ENCODE data around the gene IL1RAP.

IL1RAP gene

DNA sequence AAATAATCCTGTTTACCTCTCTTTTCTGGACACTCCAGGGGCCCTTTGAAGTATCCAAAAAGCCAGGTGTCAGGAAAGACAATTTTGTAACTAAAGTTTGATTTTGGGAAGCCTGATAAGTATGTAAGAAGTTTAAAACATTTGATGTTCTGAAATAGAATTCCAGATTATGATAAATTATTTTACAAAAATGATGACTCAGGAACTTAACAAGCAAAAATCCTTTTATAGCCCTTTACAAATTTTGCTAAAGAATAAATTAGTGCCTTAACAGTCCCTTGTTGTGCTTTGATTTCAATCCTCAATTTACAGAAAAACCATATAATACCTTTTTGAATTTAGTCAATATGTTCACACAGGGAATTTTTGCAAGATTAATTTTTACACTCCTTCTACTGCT is 38.1 kb downstream of the IL1RAP start:
- H3K36me3 ChIP-seq (ENCODE audit: insufficient read depth), result no peaks in the 10 kb centered on the region
- TF ChIP-seq CTCF (conservative IDR thresholded peaks at IDR 0.05; ENCODE audit: low read depth, low read length), result no peak
- H4K20me1 ChIP-seq (ENCODE audit: insufficient read depth), result no peaks in the 10 kb centered on the region
- H3K4me1 ChIP-seq (ENCODE audit: low read depth, poor library complexity, severe bottlenecking), result peaks cover 2% of the 10 kb centered on the region
- no peak overlapping the region for H3K9ac ChIP-seq
- no peak overlapping the region for H2AFZ ChIP-seq (ENCODE audit: low read depth)
- H3K27me3 ChIP-seq (ENCODE audit: insufficient read depth, low read depth), result no peaks in the 10 kb centered on the region
- no peak overlapping the region for H3K27ac ChIP-seq
- H3K79me2 ChIP-seq (ENCODE audit: insufficient read depth, low read depth), result no peaks in the 10 kb centered on the region
- no peak overlapping the region for H3K4me2 ChIP-seq
- no peak overlapping the region for H3K4me3 ChIP-seq (IDR thresholded peaks at IDR 0.05; ENCODE audit: insufficient read depth, low read depth, low read length)

- Histone ChIP-seq H3K36me3 (ENCODE audit: insufficient read depth) (no peaks in the 10 kb centered on the region), H3K9ac (no peak overlapping the region), H3K4me2 (no peak overlapping the region), H4K20me1 (ENCODE audit: insufficient read depth) (no peaks in the 10 kb centered on the region), H2AFZ (ENCODE audit: low read depth) (no peak overlapping the region), H3K27me3 (ENCODE audit: insufficient read depth, low read depth) (no peaks in the 10 kb centered on the region), H3K79me2 (ENCODE audit: insufficient read depth, low read depth) (no peaks in the 10 kb centered on the region), H3K4me1 (ENCODE audit: low read depth, poor library complexity, severe bottlenecking) (peaks cover 13% of the 10 kb centered on the region), H3K27ac (no peak overlapping the region), H3K4me3 (IDR thresholded peaks at IDR 0.05; ENCODE audit: insufficient read depth, low read depth, low read length) (no peak overlapping the region)
- TF ChIP-seq CTCF (conservative IDR thresholded peaks at IDR 0.05; ENCODE audit: low read depth, low read length), result no peak
Measured at GRCh38 chr3:190552969-190553759, 39.3 kb downstream of the IL1RAP start.

DNA sequence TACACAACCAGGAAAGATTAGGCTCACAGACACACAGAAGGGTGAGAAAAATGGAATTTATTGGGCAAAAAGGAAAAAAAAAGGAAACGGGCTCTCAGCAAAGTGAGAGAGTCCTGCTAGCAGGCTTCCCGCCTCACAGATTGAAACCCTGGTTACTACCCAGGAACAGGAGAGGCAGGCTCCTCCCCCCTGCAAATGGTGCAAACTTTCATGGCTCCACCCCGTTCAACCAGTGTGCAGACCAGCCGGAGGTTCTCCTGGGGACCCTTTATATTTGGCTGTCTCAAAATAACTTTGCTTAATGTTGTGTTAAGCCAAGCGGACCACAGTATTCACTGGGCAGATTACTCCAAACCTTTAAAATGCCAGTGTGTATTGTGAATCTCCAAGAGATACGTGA is 40.3 kb downstream of the IL1RAP start:
- no peaks in the 10 kb centered on the region for H3K79me2 ChIP-seq (ENCODE audit: insufficient read depth, low read depth)
- no peak overlapping the region for H3K4me2 ChIP-seq
- no peaks in the 10 kb centered on the region for H3K27me3 ChIP-seq (ENCODE audit: insufficient read depth, low read depth)
- no peak overlapping the region for H3K27ac ChIP-seq
- no peak overlapping the region for H3K4me3 ChIP-seq (IDR thresholded peaks at IDR 0.05; ENCODE audit: insufficient read depth, low read depth, low read length)
- H3K9ac ChIP-seq, result no peak overlapping the region
- no peaks in the 10 kb centered on the region for H4K20me1 ChIP-seq (ENCODE audit: insufficient read depth)
- no peak for TF ChIP-seq CTCF (conservative IDR thresholded peaks at IDR 0.05; ENCODE audit: low read depth, low read length)
- no peak overlapping the region for H2AFZ ChIP-seq (ENCODE audit: low read depth)
- peaks cover 23% of the 10 kb centered on the region for H3K4me1 ChIP-seq (ENCODE audit: low read depth, poor library complexity, severe bottlenecking)
- no peaks in the 10 kb centered on the region for H3K36me3 ChIP-seq (ENCODE audit: insufficient read depth)

DNA sequence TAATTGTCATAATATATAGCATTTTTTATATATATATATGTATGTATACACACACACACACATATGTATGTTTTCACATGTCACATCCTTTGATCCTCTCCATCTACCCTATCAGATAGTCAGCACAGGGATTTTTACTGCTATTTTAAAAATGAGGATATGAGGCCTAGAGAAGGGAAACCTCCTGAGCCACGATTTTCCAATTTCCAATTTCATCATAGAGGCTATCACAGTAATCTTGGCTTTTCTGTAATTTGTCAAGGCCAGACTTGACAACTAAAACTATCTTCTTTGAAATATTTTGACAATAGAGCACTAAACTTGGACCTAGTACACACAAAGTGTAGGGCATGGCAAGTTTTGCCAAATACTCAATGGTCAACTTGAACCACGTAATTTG is 42.5 kb downstream of the IL1RAP start:
- no peak overlapping the region for H3K9ac ChIP-seq
- no peak overlapping the region for H3K4me3 ChIP-seq (IDR thresholded peaks at IDR 0.05; ENCODE audit: insufficient read depth, low read depth, low read length)
- no peaks in the 10 kb centered on the region for H3K27me3 ChIP-seq (ENCODE audit: insufficient read depth, low read depth)
- no peak for TF ChIP-seq CTCF (conservative IDR thresholded peaks at IDR 0.05; ENCODE audit: low read depth, low read length)
- H3K27ac ChIP-seq, result no peak overlapping the region
- H4K20me1 ChIP-seq (ENCODE audit: insufficient read depth), result no peaks in the 10 kb centered on the region
- H3K36me3 ChIP-seq (ENCODE audit: insufficient read depth), result no peaks in the 10 kb centered on the region
- H3K4me1 ChIP-seq (ENCODE audit: low read depth, poor library complexity, severe bottlenecking), result peaks cover 40% of the 10 kb centered on the region
- H2AFZ ChIP-seq (ENCODE audit: low read depth), result no peak overlapping the region
- H3K79me2 ChIP-seq (ENCODE audit: insufficient read depth, low read depth), result no peaks in the 10 kb centered on the region
- no peak overlapping the region for H3K4me2 ChIP-seq

Data from KMS-11 (cell line).